ENCODE measurements around the gene ARHGAP28. TPM values are rescaled to one million over a fixed set of nuclear protein-coding genes. Genes with fewer than 3 reads are reported as not detected.

ARHGAP28 gene
- total RNA-seq, 1 experiment from 2014 or later = 0.41 TPM

GRCh38 chr18:6796511-6796910 lies 67.0 kb downstream of the ARHGAP28 start:
- ChIA-PET CTCF (no interaction called here), POLR2A (no interaction called here)
- no peak overlapping the region for H3K27ac ChIP-seq (ENCODE audit: low read length)
- ATAC-seq (no peak), DNase-seq (ENCODE audit: low read depth, low spot score) (no peak)
- H3K36me3 ChIP-seq (ENCODE audit: control insufficient read depth, insufficient read depth, low read length) = no peaks in the 10 kb centered on the region
- H3K4me3 ChIP-seq (ENCODE audit: low read depth in 2 of 2, low read length in 2 of 2) = no peak overlapping the region
- BruUV-seq (replicated peaks) = no TSS peak
- H3K27me3 ChIP-seq (ENCODE audit: control insufficient read depth, insufficient read depth, low read length) = no peaks in the 10 kb centered on the region
- intact Hi-C loops (cut with micrococcal nuclease; ENCODE audit: unreplicated experiment) (no loop called here), in situ Hi-C loops (cut with HindIII; ENCODE audit: low pct_unique_long_range_greater_than_20kb, low sequenced_read_pairs) (no loop called here)
- H3K9me3 ChIP-seq (ENCODE audit: control insufficient read depth, insufficient read depth, low read depth, low read length) = no peaks in the 10 kb centered on the region
- no peaks in the 10 kb centered on the region for H3K4me1 ChIP-seq (ENCODE audit: control insufficient read depth, insufficient read depth, low read length)
- TF ChIP-seq, protein P1, sequence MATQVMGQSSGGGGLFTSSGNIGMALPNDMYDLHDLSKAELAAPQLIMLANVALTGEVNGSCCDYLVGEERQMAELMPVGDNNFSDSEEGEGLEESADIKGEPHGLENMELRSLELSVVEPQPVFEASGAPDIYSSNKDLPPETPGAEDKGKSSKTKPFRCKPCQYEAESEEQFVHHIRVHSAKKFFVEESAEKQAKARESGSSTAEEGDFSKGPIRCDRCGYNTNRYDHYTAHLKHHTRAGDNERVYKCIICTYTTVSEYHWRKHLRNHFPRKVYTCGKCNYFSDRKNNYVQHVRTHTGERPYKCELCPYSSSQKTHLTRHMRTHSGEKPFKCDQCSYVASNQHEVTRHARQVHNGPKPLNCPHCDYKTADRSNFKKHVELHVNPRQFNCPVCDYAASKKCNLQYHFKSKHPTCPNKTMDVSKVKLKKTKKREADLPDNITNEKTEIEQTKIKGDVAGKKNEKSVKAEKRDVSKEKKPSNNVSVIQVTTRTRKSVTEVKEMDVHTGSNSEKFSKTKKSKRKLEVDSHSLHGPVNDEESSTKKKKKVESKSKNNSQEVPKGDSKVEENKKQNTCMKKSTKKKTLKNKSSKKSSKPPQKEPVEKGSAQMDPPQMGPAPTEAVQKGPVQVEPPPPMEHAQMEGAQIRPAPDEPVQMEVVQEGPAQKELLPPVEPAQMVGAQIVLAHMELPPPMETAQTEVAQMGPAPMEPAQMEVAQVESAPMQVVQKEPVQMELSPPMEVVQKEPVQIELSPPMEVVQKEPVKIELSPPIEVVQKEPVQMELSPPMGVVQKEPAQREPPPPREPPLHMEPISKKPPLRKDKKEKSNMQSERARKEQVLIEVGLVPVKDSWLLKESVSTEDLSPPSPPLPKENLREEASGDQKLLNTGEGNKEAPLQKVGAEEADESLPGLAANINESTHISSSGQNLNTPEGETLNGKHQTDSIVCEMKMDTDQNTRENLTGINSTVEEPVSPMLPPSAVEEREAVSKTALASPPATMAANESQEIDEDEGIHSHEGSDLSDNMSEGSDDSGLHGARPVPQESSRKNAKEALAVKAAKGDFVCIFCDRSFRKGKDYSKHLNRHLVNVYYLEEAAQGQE (IDR thresholded peaks at IDR 0.05; ENCODE audit: insufficient read depth in 1 of 2, low read depth in 2 of 2, low read length in 1 of 2) = no peak
- TF ChIP-seq SIN3A (IDR thresholded peaks at IDR 0.05; ENCODE audit: borderline replicate concordance, insufficient read depth, low read depth, low read length) = no peak
- no peak for TF ChIP-seq TCF7L2 (IDR thresholded peaks at IDR 0.05; ENCODE audit: low read depth, low read length)
- TF ChIP-seq CTCF (IDR thresholded peaks at IDR 0.05) = no peak
- TF ChIP-seq POLR2AphosphoS5 (IDR thresholded peaks at IDR 0.05; ENCODE audit: low read depth, low read length) = no peak

GRCh38 chr18:6797171-6797570 lies 67.7 kb downstream of the ARHGAP28 start:
- ChIA-PET CTCF (no interaction called here), POLR2A (no interaction called here)
- no peak overlapping the region for H3K4me3 ChIP-seq (ENCODE audit: low read depth in 2 of 2, low read length in 2 of 2)
- ATAC-seq (no peak), DNase-seq (ENCODE audit: low read depth, low spot score) (no peak)
- no peaks in the 10 kb centered on the region for H3K27me3 ChIP-seq (ENCODE audit: control insufficient read depth, insufficient read depth, low read length)
- TF ChIP-seq TCF7L2 (IDR thresholded peaks at IDR 0.05; ENCODE audit: low read depth, low read length) (no peak), SIN3A (IDR thresholded peaks at IDR 0.05; ENCODE audit: borderline replicate concordance, insufficient read depth, low read depth, low read length) (no peak), CTCF (IDR thresholded peaks at IDR 0.05) (no peak), POLR2AphosphoS5 (IDR thresholded peaks at IDR 0.05; ENCODE audit: low read depth, low read length) (no peak)
- TF ChIP-seq, protein P1 (IDR thresholded peaks at IDR 0.05; ENCODE audit: insufficient read depth in 1 of 2, low read depth in 2 of 2, low read length in 1 of 2) = no peak
- in situ Hi-C loops (cut with HindIII; ENCODE audit: low pct_unique_long_range_greater_than_20kb, low sequenced_read_pairs) (no loop called here), intact Hi-C loops (cut with micrococcal nuclease; ENCODE audit: unreplicated experiment) (no loop called here)
- no TSS peak for BruUV-seq (replicated peaks)
- H3K36me3 ChIP-seq (ENCODE audit: control insufficient read depth, insufficient read depth, low read length) = no peaks in the 10 kb centered on the region
- no peaks in the 10 kb centered on the region for H3K9me3 ChIP-seq (ENCODE audit: control insufficient read depth, insufficient read depth, low read depth, low read length)
- H3K27ac ChIP-seq (ENCODE audit: low read length) = no peak overlapping the region
- no peaks in the 10 kb centered on the region for H3K4me1 ChIP-seq (ENCODE audit: control insufficient read depth, insufficient read depth, low read length)
